Neural cell (in vitro differentiated cells): ENCODE measurements around the gene GBA2. TPM values are rescaled to one million over a fixed set of nuclear protein-coding genes. Genes with fewer than 3 reads are reported as not detected.

Experiments
- H2AFZ ChIP-seq: fragments of 200-600, 300-800 bp; sonication (generic), shearing (Covaris generic); 2 replicates; pipeline ENCODE4 v1.6.0; 2014; ENCODE audit warnings: low read depth, mild to moderate bottlenecking, antibody characterized with exemption, low read length, moderate library complexity
- H3F3A ChIP-seq: fragments of 200-600 bp; shearing (Covaris generic); 2 replicates; pipeline ENCODE4 v1.6.1; 2016; ENCODE audit warnings: mild to moderate bottlenecking, moderate library complexity, mixed read lengths, antibody characterized with exemption, low read length; ENCODE audit not compliant: insufficient read depth, poor library complexity, severe bottlenecking
- H3K27ac ChIP-seq: fragments of 200-600, 300-800 bp; sonication (generic), shearing (Covaris generic); 2 replicates; pipeline ENCODE4 v1.5.1; 2014; ENCODE audit warnings: mild to moderate bottlenecking, low read length, moderate library complexity
- H3K27me3 ChIP-seq: fragments of 300-800, 200-600 bp; sonication (generic), shearing (Covaris generic); 2 replicates; pipeline ENCODE4 v1.6.0; 2014; ENCODE audit warnings: mild to moderate bottlenecking, low read depth, low read length, moderate library complexity; ENCODE audit not compliant: insufficient read depth
- H3K36me3 ChIP-seq: fragments of 300-800, 200-600 bp; sonication (generic), shearing (Covaris generic); 2 replicates; pipeline ENCODE4 v1.5.1; 2014; ENCODE audit warnings: mild to moderate bottlenecking, antibody characterized with exemption, low read length, moderate library complexity; ENCODE audit not compliant: insufficient read depth
- H3K4me2 ChIP-seq: fragments of 300-800, 200-600 bp; sonication (generic), shearing (Covaris generic); 2 replicates; pipeline ENCODE4 v1.6.0; 2014; ENCODE audit warnings: mild to moderate bottlenecking, low read length
- H3K4me3 ChIP-seq: fragments of 300-800, 200-600 bp; sonication (generic), shearing (Covaris generic); 2 replicates; pipeline ENCODE4 v1.5.1; 2014; ENCODE audit warnings: mild to moderate bottlenecking, low read length, moderate library complexity
- H3K79me2 ChIP-seq: fragments of 200-600 bp; shearing (Covaris generic); replicated peaks from 2 replicates; pipeline ENCODE4 v1.6.0; 2014; ENCODE audit warnings: mild to moderate bottlenecking, low read length, moderate library complexity; ENCODE audit not compliant: insufficient read depth
- H3K9ac ChIP-seq: fragments of 300-800, 200-600 bp; sonication (generic), shearing (Covaris generic); 2 replicates; pipeline ENCODE4 v1.6.1; 2016; ENCODE audit warnings: mild to moderate bottlenecking, low read length, mixed read lengths
- H3K9me2 ChIP-seq: fragments of 200-600 bp; shearing (Covaris generic); 2 replicates; pipeline ENCODE4 v1.6.1; 2016; ENCODE audit warnings: mild to moderate bottlenecking, low read length, mixed read lengths; ENCODE audit not compliant: insufficient read depth
- H3K9me3 ChIP-seq: fragments of 200-600, 300-800 bp; sonication (generic), shearing (Covaris generic); 2 replicates; pipeline ENCODE4 v1.6.1; 2016; ENCODE audit warnings: mild to moderate bottlenecking, mixed run types, low read length, moderate library complexity, mixed read lengths
- H4K20me1 ChIP-seq: fragments of 200-600 bp; shearing (Covaris generic); 2 replicates; pipeline ENCODE4 v1.6.1; 2016; ENCODE audit warnings: mild to moderate bottlenecking, mixed run types; ENCODE audit not compliant: insufficient read depth
- CTCF ChIP-seq: fragments of 450-650 bp; IDR thresholded peaks from 2 replicates; pipeline ENCODE4 v1.5.1; 2014; ENCODE audit warnings: antibody characterized with exemption, mild to moderate bottlenecking, moderate library complexity; ENCODE audit not compliant: poor library complexity, severe bottlenecking
- EP300 ChIP-seq: fragments of 450-650 bp; conservative IDR thresholded peaks from 2 replicates; pipeline ENCODE4 v1.6.1; 2014; ENCODE audit warnings: antibody characterized with exemption, mild to moderate bottlenecking, moderate library complexity; ENCODE audit not compliant: poor library complexity, severe bottlenecking
- EZH2 ChIP-seq: fragments of 200-600, 300-800 bp; shearing (Covaris generic), sonication (generic); IDR thresholded peaks from 2 replicates; pipeline ENCODE4 v1.6.1; 2014; ENCODE audit warnings: antibody characterized with exemption, low read length, borderline replicate concordance, mild to moderate bottlenecking; ENCODE audit not compliant: insufficient read depth, poor library complexity, severe bottlenecking
- MXI1 ChIP-seq: fragments of 450-650 bp; conservative IDR thresholded peaks from 2 replicates; pipeline ENCODE4 v1.6.1; 2014; ENCODE audit warnings: antibody characterized with exemption, mild to moderate bottlenecking; ENCODE audit not compliant: poor library complexity, severe bottlenecking
- POLR2AphosphoS5 ChIP-seq: IDR thresholded peaks from 2 replicates; pipeline ENCODE4 v1.6.1; 2012
- RAD21 ChIP-seq: fragments of 450-650 bp; conservative IDR thresholded peaks from 2 replicates; pipeline ENCODE4 v1.6.1; 2014; ENCODE audit warnings: antibody characterized with exemption, mild to moderate bottlenecking, moderate library complexity
- REST ChIP-seq: IDR thresholded peaks from 2 replicates; pipeline ENCODE4 v1.6.1; 2012; ENCODE audit warnings: borderline replicate concordance
- SMC3 ChIP-seq: fragments of 450-650 bp; conservative IDR thresholded peaks from 2 replicates; pipeline ENCODE4 v1.6.1; 2014; ENCODE audit warnings: antibody characterized with exemption, mild to moderate bottlenecking, moderate library complexity; ENCODE audit not compliant: poor library complexity
- TAF1 ChIP-seq: IDR thresholded peaks from 2 replicates; pipeline ENCODE4 v1.6.1; 2012; ENCODE audit warnings: low read depth
- polyA plus RNA-seq: library from polyadenylated mRNA; depleted of rRNA; stranded (reverse); fragments of >200 nt; gene quantifications from 2 replicates; pipeline ENCODE4 v1.2.3, GENCODE V29; 2014

Gene GBA2
- polyA plus RNA-seq, 1 donor from 2014 or later = 113 TPM

GRCh38 chr9:35769763-35770162 is 20.7 kb upstream of the GBA2 start:
- H3K9ac ChIP-seq = no peak overlapping the region
- no peak overlapping the region for H2AFZ ChIP-seq
- H3K36me3 ChIP-seq = no peaks in the 10 kb centered on the region
- no peaks in the 10 kb centered on the region for H3K27me3 ChIP-seq
- H3K79me2 ChIP-seq = peaks cover 3% of the 10 kb centered on the region
- H3K4me3 ChIP-seq = no peak overlapping the region
- H4K20me1 ChIP-seq = no peaks in the 10 kb centered on the region
- no peak for TF ChIP-seq REST
- no peak for TF ChIP-seq RAD21
- TF ChIP-seq CTCF = no peak
- TF ChIP-seq MXI1 = no peak
- TF ChIP-seq POLR2AphosphoS5 = no peak
- no peak for TF ChIP-seq EP300
- no peak for TF ChIP-seq TAF1
- no peak for TF ChIP-seq EZH2
- TF ChIP-seq SMC3 = no peak
- H3K9me2 ChIP-seq = no peaks in the 10 kb centered on the region
- no peaks in the 10 kb centered on the region for H3F3A ChIP-seq
- H3K9me3 ChIP-seq = no peaks in the 10 kb centered on the region
- no peak overlapping the region for H3K27ac ChIP-seq
- H3K4me2 ChIP-seq = no peak overlapping the region

GRCh38 chr9:35767458-35767857 is 18.4 kb upstream of the GBA2 start:
- Histone ChIP-seq H4K20me1 (no peaks in the 10 kb centered on the region), H3K27me3 (no peaks in the 10 kb centered on the region), H2AFZ (no peak overlapping the region), H3K9me3 (no peaks in the 10 kb centered on the region), H3K9me2 (no peaks in the 10 kb centered on the region), H3K27ac (no peak overlapping the region), H3K9ac (no peak overlapping the region), H3K4me3 (no peak overlapping the region), H3K79me2 (peaks cover 3% of the 10 kb centered on the region), H3K4me2 (no peak overlapping the region), H3K36me3 (no peaks in the 10 kb centered on the region), H3F3A (no peaks in the 10 kb centered on the region)
- TF ChIP-seq EZH2 (no peak), RAD21 (no peak), EP300 (no peak), CTCF (no peak)
